Hypothalamus (tissue), 51 donors: ENCODE measurements around the gene PTPRU.
A peak's percentile ranks its signal among the peaks of the same experiment; 100 is the strongest.
"Not testable (repeated sequence)": the region's sequence is repeated elsewhere in the genome, so short reads cannot be mapped to it uniquely, and the experiment has no call there.

Experiments
- DNase-seq, 51 donors: peaks; one replicate each; lab custom pipeline; 2025; lab: John Stamatoyannopoulos, UW

The PTPRU gene

DNA sequence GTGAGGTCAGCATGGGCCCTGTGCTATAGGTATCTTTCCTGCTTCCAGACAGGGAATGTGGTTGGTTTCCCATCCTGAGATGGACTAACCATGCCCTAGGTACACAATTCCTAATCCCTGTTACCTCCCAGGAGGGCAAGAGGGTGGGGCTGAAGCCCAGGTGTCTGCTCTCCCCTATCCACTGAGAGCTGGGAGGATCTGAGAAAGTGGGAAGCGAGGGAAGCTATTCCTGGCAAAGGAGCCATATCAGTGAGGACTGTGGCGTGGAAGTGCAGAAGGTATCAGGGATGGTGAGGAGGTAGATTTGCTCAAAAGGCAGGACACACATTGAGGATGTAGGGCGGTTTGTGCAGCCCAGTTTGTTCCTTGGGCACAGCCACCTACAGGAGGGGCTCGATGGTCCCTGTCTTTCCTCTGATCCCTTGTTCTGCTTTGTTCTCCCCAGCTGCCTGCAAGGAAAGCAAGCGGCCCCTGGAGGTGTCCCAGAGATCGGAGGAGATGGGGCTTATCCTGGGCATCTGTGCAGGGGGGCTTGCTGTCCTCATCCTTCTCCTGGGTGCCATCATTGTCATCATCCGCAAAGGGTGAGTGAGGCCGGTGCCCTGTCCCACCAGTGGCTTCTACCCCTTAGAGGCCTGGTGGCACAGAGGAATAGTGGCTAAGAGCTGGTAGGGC lies 48.1 kb downstream of the PTPRU start:
- DNase-seq: no peak

DNA sequence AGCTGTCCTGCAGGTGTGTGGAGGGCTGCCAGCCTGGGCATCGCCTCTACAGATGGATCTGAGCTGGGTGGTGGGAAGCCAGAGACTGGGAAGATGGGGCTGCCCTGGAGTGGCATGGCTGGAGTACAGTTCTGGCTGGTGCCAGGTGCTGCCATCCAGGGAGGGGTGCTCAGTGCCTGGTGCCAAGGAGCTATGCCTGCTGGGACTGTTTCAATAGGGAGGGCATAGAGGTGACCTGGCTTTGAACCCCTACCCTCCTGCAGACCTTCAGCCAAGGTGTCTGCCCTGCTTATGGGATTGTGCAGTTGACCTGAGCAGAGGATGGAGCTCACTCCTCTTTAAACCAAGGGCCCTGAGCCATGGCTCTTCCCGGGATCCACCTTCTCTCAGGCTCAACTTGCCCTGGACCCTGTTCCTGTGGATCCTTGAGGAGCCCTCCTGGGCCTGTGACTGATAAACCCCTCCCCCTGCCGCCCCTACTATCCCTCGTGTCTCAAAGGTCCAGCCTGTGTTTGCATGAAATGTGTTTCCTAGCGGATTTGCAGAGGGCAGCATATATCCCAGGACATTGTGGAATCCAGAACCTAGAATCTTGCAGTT lies 48.7 kb downstream of the PTPRU start:
- DNase-seq: no peak

- DNase-seq: no peak
Observed at GRCh38 chr1:29285771-29286170, 49.4 kb downstream of the PTPRU start.

- no peak for DNase-seq
Observed at GRCh38 chr1:29286194-29286767, 50.0 kb downstream of the PTPRU start.

GRCh38 chr1:29289493-29289892 lies 53.2 kb downstream of the PTPRU start:
- no peak for DNase-seq

- DNase-seq: no peak
Observed at GRCh38 chr1:29290414-29290985, 54.2 kb downstream of the PTPRU start.

- DNase-seq: no peak
Observed at GRCh38 chr1:29291756-29292155, 55.4 kb downstream of the PTPRU start.

DNA sequence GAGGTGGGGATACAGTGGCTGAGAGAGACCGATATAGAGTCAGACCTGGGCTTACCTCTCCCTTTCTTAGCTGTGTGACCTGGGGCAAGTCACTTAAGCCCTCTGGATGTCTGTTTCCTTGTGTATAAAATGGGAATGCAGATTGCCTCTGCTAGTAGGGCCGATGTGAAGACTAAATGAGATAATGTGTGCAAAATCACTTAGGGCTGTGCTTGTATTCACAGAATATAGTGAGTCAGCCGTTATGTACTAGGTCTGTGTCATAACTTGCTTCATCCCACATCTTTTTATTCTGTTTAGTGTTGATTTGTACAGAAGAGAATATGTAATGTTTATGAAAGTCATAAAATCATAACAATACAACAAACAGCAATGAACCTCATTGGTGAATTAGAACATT lies 56.0 kb downstream of the PTPRU start:
- DNase-seq: no peak

DNA sequence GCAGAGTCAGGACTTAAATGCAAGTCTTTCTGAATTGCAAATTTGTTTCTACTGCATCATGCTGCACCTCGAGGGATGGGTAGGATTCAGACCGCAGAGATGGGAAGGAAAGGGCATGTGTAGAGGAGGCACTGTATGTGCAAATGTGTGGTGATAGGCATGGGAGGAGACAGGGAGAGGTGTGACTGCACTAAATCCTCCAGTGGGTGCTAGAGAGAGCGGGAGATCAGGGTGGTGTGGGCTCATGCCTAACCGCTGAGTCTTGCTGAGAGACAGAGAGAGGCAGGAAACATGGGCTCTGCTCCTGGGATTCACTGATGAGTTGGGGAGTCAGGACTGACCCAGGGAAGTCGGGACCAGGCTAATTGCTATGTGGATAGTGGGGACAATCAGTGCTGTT lies 61.1 kb downstream of the PTPRU start:
- no peak for DNase-seq

DNA sequence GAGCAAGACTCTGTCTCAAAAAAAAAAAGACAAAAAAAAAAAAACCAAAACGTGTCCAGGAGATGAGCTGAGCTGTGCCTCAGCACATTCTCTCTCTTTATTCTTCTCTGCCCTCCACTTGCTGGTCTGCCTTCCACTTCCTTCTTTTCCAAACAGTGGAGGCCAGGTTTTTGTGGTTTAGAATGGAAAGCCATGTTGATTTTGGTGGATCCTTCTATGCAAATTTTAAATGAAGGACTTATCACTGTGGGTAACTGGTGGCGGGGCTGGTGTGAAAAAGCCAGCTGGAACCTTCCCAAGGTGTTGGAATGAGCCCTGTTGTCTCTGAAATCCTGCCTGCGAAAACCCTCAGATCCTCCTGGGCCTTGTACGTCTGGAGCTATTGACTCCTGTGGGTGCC lies 61.9 kb downstream of the PTPRU start:
- no peak for DNase-seq

- no peak for DNase-seq
Observed at GRCh38 chr1:29299446-29299845, 63.1 kb downstream of the PTPRU start.

- not testable (repeated sequence) for DNase-seq
Observed at GRCh38 chr1:29301732-29302131, 65.4 kb downstream of the PTPRU start.

DNA sequence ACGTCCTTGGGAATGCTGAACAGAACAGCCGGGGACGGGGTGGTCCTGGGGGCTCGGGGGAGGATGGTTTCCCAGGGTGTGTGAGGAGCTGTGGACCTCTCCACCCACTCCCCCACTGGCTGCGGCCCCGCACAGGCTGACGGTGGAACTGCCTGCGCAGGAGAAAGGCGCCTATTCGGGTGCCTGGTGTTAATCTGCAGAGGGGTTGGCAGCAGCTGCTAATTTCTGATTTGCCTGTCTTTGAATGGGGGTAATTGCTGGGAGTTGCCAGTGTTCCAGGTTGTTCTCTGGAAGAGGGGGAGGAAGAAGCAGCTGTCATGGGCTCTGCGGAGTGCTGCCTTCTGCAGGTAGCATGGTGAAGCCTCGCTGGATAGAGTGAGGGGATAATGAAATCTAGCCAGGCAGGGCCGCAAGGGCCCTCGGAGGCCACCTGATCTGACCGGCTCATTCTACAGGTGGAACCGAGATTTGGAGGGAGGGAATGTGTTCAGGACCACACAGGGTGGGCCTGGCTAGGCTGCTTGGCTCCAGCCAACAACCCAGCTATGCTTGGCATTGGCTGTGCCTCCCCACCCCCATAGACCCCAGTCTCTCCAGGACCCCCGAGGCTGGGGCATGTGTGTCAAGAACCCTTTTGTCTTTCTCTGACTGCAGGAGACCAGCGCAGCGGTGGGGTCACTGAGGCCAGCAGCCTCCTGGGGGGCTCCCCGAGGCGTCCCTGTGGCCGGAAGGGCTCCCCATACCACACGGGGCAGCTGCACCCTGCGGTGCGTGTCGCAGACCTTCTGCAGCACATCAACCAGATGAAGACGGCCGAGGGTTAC lies 67.1 kb downstream of the PTPRU start:
- peak in 1 of 51 donors; percentile 20 for DNase-seq

DNA sequence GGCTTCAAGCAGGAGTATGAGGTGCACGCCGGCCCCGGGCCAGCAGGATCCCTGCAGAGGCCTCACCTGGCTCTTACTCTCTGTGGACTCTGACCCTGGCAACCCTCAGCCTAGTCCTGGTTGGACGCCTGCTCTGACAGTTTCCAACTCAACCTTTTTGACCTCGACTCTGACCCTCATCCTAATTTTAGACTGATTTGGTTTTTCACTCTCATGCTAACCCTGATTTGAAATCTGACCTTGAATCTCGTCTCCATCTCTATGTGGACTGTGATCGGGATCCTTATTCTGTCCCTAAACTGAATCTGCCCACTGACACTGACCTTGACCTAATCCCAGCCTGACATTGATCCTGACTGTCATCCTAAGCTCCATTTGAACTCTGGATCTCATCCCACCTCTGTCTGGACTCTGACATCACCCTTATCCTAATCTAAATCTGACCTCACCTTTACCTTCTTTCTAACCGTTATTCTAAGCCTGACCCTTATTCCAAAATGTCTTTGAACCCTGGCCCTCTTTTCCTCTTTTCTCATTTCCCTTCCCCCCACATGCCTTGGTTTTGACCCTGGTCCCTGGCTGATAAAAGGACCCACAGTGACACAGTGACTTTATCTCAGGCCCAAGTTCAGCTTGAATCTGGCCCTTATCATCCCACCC lies 67.8 kb downstream of the PTPRU start:
- DNase-seq: no peak

- no peak for DNase-seq
Observed at GRCh38 chr1:29305943-29306342, 69.6 kb downstream of the PTPRU start.

DNA sequence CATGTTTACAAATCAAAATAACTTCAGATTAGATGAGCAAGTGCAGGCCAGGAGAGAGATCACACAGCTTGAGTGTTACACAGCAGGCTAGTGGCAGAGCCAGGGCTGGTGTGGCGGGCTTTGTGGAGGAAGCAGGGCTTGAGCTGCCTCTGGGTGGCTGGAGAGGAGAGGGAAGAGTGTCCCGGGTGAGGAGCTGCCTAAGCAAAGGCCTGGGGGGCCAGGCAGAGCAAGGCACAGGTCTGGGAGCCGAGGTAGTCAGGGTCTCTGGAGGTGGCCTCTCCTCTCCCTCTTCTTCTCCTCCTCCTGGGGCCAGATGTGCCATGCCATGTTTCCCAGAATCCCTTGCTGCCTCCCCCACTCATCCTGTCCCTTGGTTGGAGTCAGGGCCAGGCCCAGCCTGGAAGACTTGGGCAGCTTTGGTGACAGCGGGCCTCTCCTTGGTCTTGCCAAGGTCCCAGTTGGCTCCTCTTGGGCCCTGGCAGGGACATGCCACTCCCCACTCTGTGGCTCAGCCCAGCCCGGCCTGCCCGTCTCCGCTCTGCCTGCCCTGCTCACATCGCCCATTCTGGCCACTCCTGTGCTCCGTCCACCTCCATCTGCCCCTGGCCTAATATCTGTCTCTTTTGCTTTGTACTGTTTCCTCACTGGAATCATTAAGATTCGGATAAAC lies 70.3 kb downstream of the PTPRU start:
- DNase-seq: no peak

GRCh38 chr1:29309075-29309474 lies 72.8 kb downstream of the PTPRU start:
- DNase-seq: no peak

GRCh38 chr1:29309621-29310020 lies 73.3 kb downstream of the PTPRU start:
- no peak for DNase-seq

- no peak for DNase-seq
Observed at GRCh38 chr1:29310616-29311180, 74.4 kb downstream of the PTPRU start.
